HepG2 (cell line): ENCODE results near the gene SLC44A4. TPM values are rescaled to one million over a fixed set of nuclear protein-coding genes. Genes with fewer than 3 reads are reported as not detected.

Source experiments
- CC2D1A ChIP-seq: sonication (generic); formaldehyde crosslinking; IDR thresholded peaks from 2 replicates; pipeline ENCODE4 v1.8.1; 2023; ENCODE audit warnings: mild to moderate bottlenecking, missing genetic modification reagents
- HIVEP1 ChIP-seq: sonication (generic); formaldehyde crosslinking; IDR thresholded peaks from 2 replicates; pipeline ENCODE4 v1.4.0; 2020; ENCODE audit warnings: mild to moderate bottlenecking, missing genetic modification reagents
- HMG20B ChIP-seq: conservative IDR thresholded peaks from 2 replicates; pipeline ENCODE4 v1.6.1; 2016; ENCODE audit warnings: missing genetic modification reagents, missing compliant biosample characterization
- HMGA1 ChIP-seq: sonication (generic); formaldehyde crosslinking; conservative IDR thresholded peaks from 2 replicates; pipeline ENCODE4 v1.4.0; 2020; ENCODE audit warnings: missing genetic modification reagents
- HOXA9 ChIP-seq: sonication (generic); formaldehyde crosslinking; IDR thresholded peaks from 2 replicates; pipeline ENCODE4 v1.8.1; 2022; ENCODE audit warnings: missing genetic modification reagents, mild to moderate bottlenecking, moderate library complexity, borderline replicate concordance
- HOXD1 ChIP-seq: sonication (generic); formaldehyde crosslinking; IDR thresholded peaks from 2 replicates; pipeline ENCODE4 v1.5.0; 2020; ENCODE audit warnings: missing genetic modification reagents
- IKZF4 ChIP-seq: sonication (generic); formaldehyde crosslinking; IDR thresholded peaks from 2 replicates; pipeline ENCODE4 v1.5.1; 2020; ENCODE audit warnings: borderline replicate concordance, mild to moderate bottlenecking, low read depth, missing genetic modification reagents; ENCODE audit errors: not compliant biosample characterization
- JDP2 ChIP-seq: sonication (generic); formaldehyde crosslinking; IDR thresholded peaks from 2 replicates; pipeline ENCODE4 v1.8.1; 2022; ENCODE audit warnings: missing genetic modification reagents, borderline replicate concordance
- MEIS2 ChIP-seq: sonication (generic); formaldehyde crosslinking; IDR thresholded peaks from 2 replicates; pipeline ENCODE4 v1.9.0; 2021; ENCODE audit warnings: mild to moderate bottlenecking, missing genetic modification reagents
- MXI1 ChIP-seq: IDR thresholded peaks from 3 replicates; pipeline ENCODE4 v1.6.1; 2012; ENCODE audit warnings: low read depth, low read length, inconsistent platforms, borderline replicate concordance
- PCBP2 ChIP-seq: fragments of 200-400 bp; formaldehyde crosslinking; optimal IDR thresholded peaks from 2 replicates; pipeline ENCODE3; 2018; ENCODE audit warnings: low read length, low read depth; ENCODE audit not compliant: poor library complexity, severe bottlenecking
- PPARG ChIP-seq: conservative IDR thresholded peaks from 2 replicates; pipeline ENCODE4 v1.6.1; 2016; ENCODE audit warnings: missing biosample characterization, missing genetic modification reagents
- RAD21 ChIP-seq: fragments of 450-650 bp; formaldehyde crosslinking; IDR thresholded peaks from 2 replicates; pipeline ENCODE4 v1.5.0; 2020; ENCODE audit warnings: mild to moderate bottlenecking
- RFXAP ChIP-seq: sonication (generic); formaldehyde crosslinking; IDR thresholded peaks from 2 replicates; pipeline ENCODE4 v1.4.0; 2020; ENCODE audit warnings: missing genetic modification reagents, borderline replicate concordance
- RORA ChIP-seq: sonication (generic); formaldehyde crosslinking; IDR thresholded peaks from 2 replicates; pipeline ENCODE4 v1.5.0; 2020; ENCODE audit warnings: mild to moderate bottlenecking, missing genetic modification reagents, moderate library complexity
- RXRB ChIP-seq: IDR thresholded peaks from 2 replicates; pipeline ENCODE4 v1.6.1; 2016; ENCODE audit warnings: borderline replicate concordance, missing genetic modification reagents, missing compliant biosample characterization
- SP1 ChIP-seq, 2 experiments: fragments of 450-650 bp in 1 of 2; sonication (generic) in 1 of 2; formaldehyde crosslinking in 1 of 2; IDR thresholded peaks; 2 replicates each; pipeline versions ENCODE4 v1.4.0 to v1.6.1; 2016 to 2020; ENCODE audit warnings: missing genetic modification reagents in 1 of 2
- TBX2 ChIP-seq: sonication (generic); formaldehyde crosslinking; IDR thresholded peaks from 2 replicates; pipeline ENCODE4 v1.5.0; 2020; ENCODE audit warnings: missing genetic modification reagents, mild to moderate bottlenecking, borderline replicate concordance
- ZBTB7A ChIP-seq: sonication (generic); formaldehyde crosslinking; IDR thresholded peaks from 2 replicates; pipeline ENCODE4 v1.8.0; 2022; ENCODE audit warnings: mild to moderate bottlenecking, missing genetic modification reagents
- ZFP36 ChIP-seq: fragments of 150-350 bp; IDR thresholded peaks from 2 replicates; pipeline ENCODE4 v1.6.1; 2018; ENCODE audit warnings: borderline replicate concordance, low read length, low read depth; ENCODE audit not compliant: partially characterized antibody
- ZKSCAN1 ChIP-seq: fragments of 150-350 bp; IDR thresholded peaks from 2 replicates; pipeline ENCODE4 v1.6.1; 2014; ENCODE audit warnings: low read length
- ZMYM3 ChIP-seq: sonication (generic); formaldehyde crosslinking; IDR thresholded peaks from 2 replicates; pipeline ENCODE4 v1.5.1; 2020; ENCODE audit warnings: mild to moderate bottlenecking, missing genetic modification reagents
- ZNF256 ChIP-seq: sonication (generic); formaldehyde crosslinking; conservative IDR thresholded peaks from 2 replicates; pipeline ENCODE4 v1.4.0; 2020; ENCODE audit warnings: missing genetic modification reagents
- ZNF282 ChIP-seq: fragments of 450-650 bp; IDR thresholded peaks from 2 replicates; pipeline ENCODE4 v1.6.1; 2018; ENCODE audit not compliant: partially characterized antibody
- ZNF3 ChIP-seq: IDR thresholded peaks from 2 replicates; pipeline ENCODE4 v1.7.0; 2017; ENCODE audit warnings: inconsistent platforms
- ZNF468 ChIP-seq: sonication (generic); formaldehyde crosslinking; IDR thresholded peaks from 2 replicates; pipeline ENCODE4 v1.8.0; 2022; ENCODE audit warnings: mild to moderate bottlenecking, moderate library complexity, missing genetic modification reagents
- ZNF772 ChIP-seq: sonication (generic); formaldehyde crosslinking; IDR thresholded peaks from 2 replicates; pipeline ENCODE4 v1.5.0; 2020; ENCODE audit warnings: mild to moderate bottlenecking, missing genetic modification reagents
- ZNF788 ChIP-seq: sonication (generic); formaldehyde crosslinking; IDR thresholded peaks from 2 replicates; pipeline ENCODE4 v1.5.0; 2020; ENCODE audit warnings: mild to moderate bottlenecking, missing genetic modification reagents, borderline replicate concordance
- ZSCAN29 ChIP-seq: sonication (generic); formaldehyde crosslinking; conservative IDR thresholded peaks from 2 replicates; pipeline ENCODE4 v1.4.0; 2020; ENCODE audit warnings: mild to moderate bottlenecking, missing genetic modification reagents
- polyA plus RNA-seq, 8 experiments: library from polyadenylated mRNA; depleted of rRNA in 3 of 8; stranded (reverse) in 7 of 8; unstranded in 1 of 8; fragments of >200 nt; fragmentation: Illumina TruSeq in 4 of 8; extraction: Trizol in 4 of 8; gene quantifications; 2 replicates each; pipeline versions ENCODE4 v1.2.1 to v1.2.3, GENCODE V29; 2011 to 2016; ENCODE audit warnings: low read depth in 4 of 8, missing spikeins in 1 of 8, mixed read lengths in 1 of 8; ENCODE audit not compliant: insufficient read depth in 1 of 8
- total RNA-seq, 5 experiments: library from RNA; depleted of rRNA; stranded (reverse); fragments of >200 nt; fragmentation: Illumina TruSeq; extraction: Trizol; gene quantifications; 2 replicates each; pipeline ENCODE4 v1.2.3, GENCODE V29; 2016; ENCODE audit warnings: low read depth in 1 of 5
- TF ChIP-seq, protein P1 (sequence below): sonication (generic); formaldehyde crosslinking; IDR thresholded peaks from 2 replicates; pipeline ENCODE4 v1.4.0; 2020; ENCODE audit warnings: missing genetic modification reagents, borderline replicate concordance
- TF ChIP-seq, protein P2 (sequence below): sonication (generic); formaldehyde crosslinking; IDR thresholded peaks from 2 replicates; pipeline ENCODE4 v1.4.0; 2020; ENCODE audit warnings: mild to moderate bottlenecking, low read depth, missing genetic modification reagents

SLC44A4 gene
- total and polyA plus RNA-seq, 2 of the 13 experiments (the other 11 are each of a cell fraction or from before 2014, with no cell fraction given) = 3.5 to 5.9 TPM

DNA sequence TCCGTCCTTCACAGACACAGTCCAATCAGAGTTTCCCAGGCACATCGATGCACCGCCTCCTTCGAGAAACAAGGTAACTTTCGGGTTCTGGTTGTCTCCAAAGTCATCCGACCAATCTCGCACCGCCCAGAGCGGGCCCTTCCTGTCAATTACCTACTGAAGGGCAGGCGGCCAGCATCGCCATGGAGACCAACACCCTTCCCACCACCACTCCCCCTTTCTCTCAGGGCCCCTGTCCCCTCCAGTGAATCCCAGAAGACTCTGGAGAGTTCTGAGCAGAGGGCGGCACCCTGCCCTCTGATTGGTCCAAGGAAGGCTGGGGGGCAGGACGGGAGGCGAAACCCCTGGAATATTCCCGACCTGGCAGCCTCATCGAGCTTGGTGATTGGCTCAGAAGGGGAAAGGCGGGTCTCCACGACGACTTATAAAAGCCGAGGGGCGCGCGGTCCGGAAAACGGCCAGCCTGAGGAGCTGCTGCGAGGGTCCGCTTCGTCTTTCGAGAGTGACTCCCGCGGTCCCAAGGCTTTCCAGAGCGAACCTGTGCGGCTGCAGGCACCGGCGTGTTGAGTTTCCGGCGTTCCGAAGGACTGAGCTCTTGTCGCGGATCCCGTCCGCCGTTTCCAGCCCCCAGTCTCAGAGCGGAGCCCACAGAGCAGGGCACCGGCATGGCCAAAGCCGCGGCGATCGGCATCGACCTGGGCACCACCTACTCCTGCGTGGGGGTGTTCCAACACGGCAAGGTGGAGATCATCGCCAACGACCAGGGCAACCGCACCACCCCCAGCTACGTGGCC, 51.3 kb downstream of the SLC44A4 start, which contains the start of gene HSPA1B (continued):
- TF ChIP-seq MXI1 = peak; percentile 87
- TF ChIP-seq HOXA9 = no peak
- TF ChIP-seq PPARG = no peak
- peak; percentile 66; the same call in 1 of the 2 replicates for TF ChIP-seq MEIS2 (CRISPR knock-in tag)
- peak; percentile 70 for TF ChIP-seq HMG20B (CRISPR knock-in tag)
- TF ChIP-seq, protein P1, sequence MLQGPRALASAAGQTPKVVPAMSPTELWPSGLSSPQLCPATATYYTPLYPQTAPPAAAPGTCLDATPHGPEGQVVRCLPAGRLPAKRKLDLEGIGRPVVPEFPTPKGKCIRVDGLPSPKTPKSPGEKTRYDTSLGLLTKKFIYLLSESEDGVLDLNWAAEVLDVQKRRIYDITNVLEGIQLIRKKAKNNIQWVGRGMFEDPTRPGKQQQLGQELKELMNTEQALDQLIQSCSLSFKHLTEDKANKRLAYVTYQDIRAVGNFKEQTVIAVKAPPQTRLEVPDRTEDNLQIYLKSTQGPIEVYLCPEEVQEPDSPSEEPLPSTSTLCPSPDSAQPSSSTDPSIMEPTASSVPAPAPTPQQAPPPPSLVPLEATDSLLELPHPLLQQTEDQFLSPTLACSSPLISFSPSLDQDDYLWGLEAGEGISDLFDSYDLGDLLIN (CRISPR knock-in tag) = peak; percentile 79; the same call in 1 of the 2 replicates
- no peak for TF ChIP-seq ZKSCAN1
- peak; percentile 89 for TF ChIP-seq ZNF772 (CRISPR knock-in tag)
- TF ChIP-seq JDP2 = no peak
- TF ChIP-seq ZNF256 (CRISPR knock-in tag) = peak; percentile 87
- TF ChIP-seq TBX2 (CRISPR knock-in tag) = peak; percentile 71
- peak; percentile 40; the same call in 1 of the 2 replicates for TF ChIP-seq ZNF788 (CRISPR knock-in tag)
- TF ChIP-seq ZNF3 = no peak
- TF ChIP-seq HOXD1 (CRISPR knock-in tag) = 0 out of 2 replicates have a peak, but pooled peaks have one; percentile 44
- no peak for TF ChIP-seq HMGA1 (CRISPR knock-in tag)
- no peak for TF ChIP-seq CC2D1A (CRISPR knock-in tag)
- 0 out of 2 replicates have a peak, but pooled peaks have one; percentile 50 for TF ChIP-seq ZNF468 (CRISPR knock-in tag)
- TF ChIP-seq ZFP36 = no peak
- no peak for TF ChIP-seq SP1 (IDR thresholded peaks at IDR 0.05)
- TF ChIP-seq SP1 (CRISPR knock-in tag; IDR thresholded peaks at IDR 0.05) = peak; percentile 46; the same call in 1 of the 2 replicates
- peak; percentile 66; the same call in 1 of the 2 replicates for TF ChIP-seq HIVEP1 (CRISPR knock-in tag)
- no peak for TF ChIP-seq PCBP2
- TF ChIP-seq RFXAP (CRISPR knock-in tag) = no peak
- peak; percentile 72 for TF ChIP-seq IKZF4 (CRISPR knock-in tag)
- TF ChIP-seq RAD21 (CRISPR knock-in tag) = peak; percentile 76
- no peak for TF ChIP-seq ZNF282
- TF ChIP-seq ZMYM3 (CRISPR knock-in tag) = no peak
- TF ChIP-seq RORA = no peak
- peak; percentile 77; the same call in 1 of the 2 replicates for TF ChIP-seq ZBTB7A (CRISPR knock-in tag)
- TF ChIP-seq, protein P2, sequence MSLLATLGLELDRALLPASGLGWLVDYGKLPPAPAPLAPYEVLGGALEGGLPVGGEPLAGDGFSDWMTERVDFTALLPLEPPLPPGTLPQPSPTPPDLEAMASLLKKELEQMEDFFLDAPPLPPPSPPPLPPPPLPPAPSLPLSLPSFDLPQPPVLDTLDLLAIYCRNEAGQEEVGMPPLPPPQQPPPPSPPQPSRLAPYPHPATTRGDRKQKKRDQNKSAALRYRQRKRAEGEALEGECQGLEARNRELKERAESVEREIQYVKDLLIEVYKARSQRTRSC (CRISPR knock-in tag) = no peak
- peak; percentile 45 for TF ChIP-seq RXRB
- TF ChIP-seq ZSCAN29 (CRISPR knock-in tag) = no peak
